ENCODE data around the gene FMN1. TPM values are rescaled to one million over a fixed set of nuclear protein-coding genes. Genes with fewer than 3 reads are reported as not detected.

The FMN1 gene
- total RNA-seq, 1 donor from 2014 or later = 1.6 TPM

GRCh38 chr15:32794973-32795372 is 399.5 kb downstream of the FMN1 start:
- H3K4me3 Mint-ChIP-seq = no peak overlapping the region
- H3K9me3 Mint-ChIP-seq = no peaks in the 10 kb centered on the region
- DNase-seq (ENCODE audit: low spot score in 2 of 2, unreplicated experiment in 2 of 2) = no peak
- TF ChIP-seq CTCF (IDR thresholded peaks at IDR 0.05; ENCODE audit: unreplicated experiment) = no peak
- peaks cover 17% of the 10 kb centered on the region for H3K4me1 Mint-ChIP-seq
- H3K27ac Mint-ChIP-seq = no peak overlapping the region
- H3K36me3 Mint-ChIP-seq = no peaks in the 10 kb centered on the region
- H3K27me3 Mint-ChIP-seq (ENCODE audit: low read depth) = no peaks in the 10 kb centered on the region

- no peak for DNase-seq (ENCODE audit: low spot score in 2 of 2, unreplicated experiment in 2 of 2)
- TF ChIP-seq CTCF (IDR thresholded peaks at IDR 0.05; ENCODE audit: unreplicated experiment) = no peak
- no peak overlapping the region for H3K27ac Mint-ChIP-seq
- H3K27me3 Mint-ChIP-seq (ENCODE audit: low read depth) = no peaks in the 10 kb centered on the region
- H3K9me3 Mint-ChIP-seq = peaks cover 4% of the 10 kb centered on the region
- H3K4me3 Mint-ChIP-seq = no peak overlapping the region
- H3K36me3 Mint-ChIP-seq = no peaks in the 10 kb centered on the region
- H3K4me1 Mint-ChIP-seq = peaks cover 6% of the 10 kb centered on the region
Measured at GRCh38 chr15:32792436-32792835, 402.1 kb downstream of the FMN1 start.

- TF ChIP-seq CTCF (IDR thresholded peaks at IDR 0.05; ENCODE audit: unreplicated experiment) = no peak
- no peak overlapping the region for H3K27ac Mint-ChIP-seq
- no peak overlapping the region for H3K4me3 Mint-ChIP-seq
- no peak for DNase-seq (ENCODE audit: low spot score in 2 of 2, unreplicated experiment in 2 of 2)
- H3K27me3 Mint-ChIP-seq (ENCODE audit: low read depth) = no peaks in the 10 kb centered on the region
- peaks cover 4% of the 10 kb centered on the region for H3K9me3 Mint-ChIP-seq
- no peaks in the 10 kb centered on the region for H3K36me3 Mint-ChIP-seq
- no peaks in the 10 kb centered on the region for H3K4me1 Mint-ChIP-seq
Measured at GRCh38 chr15:32790352-32790999, 404.0 kb downstream of the FMN1 start.

- no peak for DNase-seq (ENCODE audit: low spot score in 2 of 2, unreplicated experiment in 2 of 2)
- H3K4me1 Mint-ChIP-seq = peaks cover 3% of the 10 kb centered on the region
- H3K27me3 Mint-ChIP-seq (ENCODE audit: low read depth) = no peaks in the 10 kb centered on the region
- no peak overlapping the region for H3K27ac Mint-ChIP-seq
- H3K4me3 Mint-ChIP-seq = no peak overlapping the region
- TF ChIP-seq CTCF (IDR thresholded peaks at IDR 0.05; ENCODE audit: unreplicated experiment) = no peak
- H3K36me3 Mint-ChIP-seq = no peaks in the 10 kb centered on the region
- H3K9me3 Mint-ChIP-seq = peaks cover 4% of the 10 kb centered on the region
Measured at GRCh38 chr15:32787949-32788348, 406.6 kb downstream of the FMN1 start.

DNA sequence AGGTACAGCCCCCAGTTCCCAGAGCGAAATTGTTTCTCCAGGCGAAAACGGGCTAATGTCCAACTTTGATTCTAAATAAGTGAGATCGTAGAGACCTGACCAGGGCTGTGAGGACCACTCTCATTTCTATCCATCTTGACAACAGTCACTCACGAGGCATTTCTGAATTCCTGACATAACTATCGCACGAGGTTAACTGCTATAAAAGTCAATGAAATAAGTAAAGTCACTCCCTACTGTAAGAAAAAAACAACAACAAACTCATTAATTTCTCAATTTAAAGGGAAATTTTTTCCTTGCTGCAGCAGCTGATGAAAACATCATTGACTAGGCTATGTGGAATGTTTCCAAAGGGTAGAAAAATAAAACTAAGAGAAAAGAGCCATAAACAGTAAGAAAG is 407.6 kb downstream of the FMN1 start:
- H3K4me3 Mint-ChIP-seq = no peak overlapping the region
- H3K4me1 Mint-ChIP-seq = peaks cover 3% of the 10 kb centered on the region
- no peaks in the 10 kb centered on the region for H3K36me3 Mint-ChIP-seq
- TF ChIP-seq CTCF (IDR thresholded peaks at IDR 0.05; ENCODE audit: unreplicated experiment) = no peak
- no peaks in the 10 kb centered on the region for H3K27me3 Mint-ChIP-seq (ENCODE audit: low read depth)
- DNase-seq (ENCODE audit: low spot score in 2 of 2, unreplicated experiment in 2 of 2) = no peak
- H3K9me3 Mint-ChIP-seq = peaks cover 4% of the 10 kb centered on the region
- H3K27ac Mint-ChIP-seq = no peak overlapping the region

DNA sequence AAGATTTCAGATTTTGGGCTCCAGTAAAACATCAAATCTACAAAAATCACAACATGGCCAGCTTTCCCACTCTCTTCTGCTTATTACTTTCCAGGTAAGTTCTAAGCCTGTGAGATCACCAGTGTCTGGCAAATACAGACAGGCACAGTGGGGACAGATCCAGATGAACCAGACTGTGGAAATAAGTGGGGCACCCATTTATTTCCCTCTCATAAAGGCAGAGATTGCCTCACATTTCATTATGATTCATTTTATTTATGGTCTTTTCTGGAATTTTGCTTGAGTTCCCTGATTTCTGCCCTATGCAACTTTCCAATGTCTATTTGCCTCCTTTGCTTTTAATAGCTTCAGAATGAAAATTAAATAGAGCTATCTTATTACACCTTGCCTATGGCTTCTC is 409.9 kb downstream of the FMN1 start:
- Mint-ChIP-seq H3K4me3 (no peak overlapping the region), H3K36me3 (no peaks in the 10 kb centered on the region), H3K9me3 (peaks cover 4% of the 10 kb centered on the region), H3K27ac (no peak overlapping the region), H3K4me1 (peaks cover 3% of the 10 kb centered on the region), H3K27me3 (ENCODE audit: low read depth) (peaks cover 1% of the 10 kb centered on the region)
- no peak for DNase-seq (ENCODE audit: low spot score in 2 of 2, unreplicated experiment in 2 of 2)
- no peak for TF ChIP-seq CTCF (IDR thresholded peaks at IDR 0.05; ENCODE audit: unreplicated experiment)

All from mesothelial cell of epicardium (in vitro differentiated cells).